GM23248 (cell line): ENCODE measurements around the gene FMN2. TPM values are rescaled to one million over a fixed set of nuclear protein-coding genes. Genes with fewer than 3 reads are reported as not detected.

Source experiments
- DNase-seq: peaks from one replicate; pipeline ENCODE4 v3.0.0-alpha.2; 2015
- H2AFZ ChIP-seq: fragments of 200-600 bp; sonication (generic); 2 replicates; pipeline ENCODE4 v1.6.1; 2016; ENCODE audit warnings: antibody characterized with exemption
- H3F3A ChIP-seq: fragments of 200-600 bp; sonication (generic); 2 replicates; pipeline ENCODE4 v1.6.1; 2016; ENCODE audit warnings: mild to moderate bottlenecking, antibody characterized with exemption, mixed run types; ENCODE audit not compliant: insufficient read depth
- H3K27ac ChIP-seq: fragments of 200-600 bp; sonication (generic); 2 replicates; pipeline ENCODE4 v1.5.1; 2016; ENCODE audit warnings: mild to moderate bottlenecking
- H3K27me3 ChIP-seq: fragments of 200-600 bp; sonication (generic); replicated peaks from 2 replicates; pipeline ENCODE4 v1.6.1; 2016; ENCODE audit warnings: mild to moderate bottlenecking; ENCODE audit not compliant: insufficient read depth
- H3K36me3 ChIP-seq: fragments of 200-600 bp; sonication (generic); 2 replicates; pipeline ENCODE4 v1.6.1; 2016; ENCODE audit warnings: low read depth, mild to moderate bottlenecking
- H3K4me1 ChIP-seq: fragments of 200-600 bp; sonication (generic); 2 replicates; pipeline ENCODE4 v1.6.1; 2016; ENCODE audit warnings: mild to moderate bottlenecking; ENCODE audit not compliant: insufficient read depth
- H3K4me2 ChIP-seq: fragments of 200-600 bp; sonication (generic); one replicate; pipeline ENCODE4 v1.6.1; 2016; ENCODE audit warnings: mild to moderate bottlenecking; ENCODE audit not compliant: unreplicated experiment
- H3K4me3 ChIP-seq: fragments of 200-600 bp; sonication (generic); 2 replicates; pipeline ENCODE4 v1.5.1; 2016; ENCODE audit warnings: mild to moderate bottlenecking
- H3K79me2 ChIP-seq: fragments of 200-600 bp; sonication (generic); 2 replicates; pipeline ENCODE4 v1.6.1; 2016; ENCODE audit warnings: mild to moderate bottlenecking; ENCODE audit not compliant: insufficient read depth
- H3K9ac ChIP-seq: fragments of 200-600 bp; sonication (generic); 2 replicates; pipeline ENCODE4 v1.6.1; 2016; ENCODE audit warnings: mild to moderate bottlenecking
- H3K9me2 ChIP-seq: fragments of 200-600 bp; sonication (generic); 2 replicates; pipeline ENCODE4 v1.6.1; 2016; ENCODE audit warnings: mixed run types, mild to moderate bottlenecking, moderate library complexity; ENCODE audit not compliant: insufficient read depth
- H3K9me3 ChIP-seq: fragments of 200-600 bp; sonication (generic); one replicate; pipeline ENCODE4 v1.6.1; 2017; ENCODE audit warnings: low read depth
- H4K20me1 ChIP-seq: fragments of 200-600 bp; sonication (generic); 2 replicates; pipeline ENCODE4 v1.6.0; 2016; ENCODE audit not compliant: insufficient read depth
- EZH2 ChIP-seq: fragments of 200-600 bp; sonication (generic); IDR thresholded peaks from 2 replicates; pipeline ENCODE4 v1.6.1; 2018; ENCODE audit warnings: antibody characterized with exemption, mild to moderate bottlenecking; ENCODE audit not compliant: insufficient read depth, poor library complexity, severe bottlenecking
- EZH2phosphoT487 ChIP-seq: fragments of 200-600 bp; sonication (generic); IDR thresholded peaks from 2 replicates; pipeline ENCODE4 v1.6.1; 2018; ENCODE audit warnings: antibody characterized with exemption, moderate library complexity, mild to moderate bottlenecking, low read depth; ENCODE audit not compliant: insufficient read depth
- WGBS, 2 experiments: methylation state at CpG; one replicate each; pipeline ENCODE4 v1.1.6; 2015 to 2017; ENCODE audit warnings: low lambda C conversion rate in 2 of 2, low coverage in 1 of 2; ENCODE audit errors: missing lambda C conversion rate in 2 of 2; 5-methylcytosine and 5-hydroxymethylcytosine counted together
- in situ Hi-C: fragments of 300-500 bp; cut with MboI; formaldehyde crosslinking; loops from 2 replicates; pipeline ENCODE4 v1.15.0; 2020
- polyA plus RNA-seq: library from polyadenylated mRNA; unstranded; fragments of >200 nt; fragmentation: Nextera tagmentation; extraction: Ambion mirVana; gene quantifications from 2 replicates; pipeline ENCODE4 v1.2.1, GENCODE V29; 2016
- total RNA-seq: library from RNA; depleted of rRNA; stranded (reverse); fragments of >200 nt; shearing (Covaris generic); gene quantifications from 2 replicates; pipeline ENCODE4 v1.2.3, GENCODE V29; 2014

Gene FMN2
- total and polyA plus RNA-seq, 2 experiments from 2014 or later = 78.2 to 114 TPM

GRCh38 chr1:240424740-240425464 is 333.2 kb downstream of the FMN2 start:
- in situ Hi-C loops = no loop called here
- H3K27ac ChIP-seq = no peak overlapping the region
- no peak for DNase-seq

GRCh38 chr1:240426051-240426450 is 334.4 kb downstream of the FMN2 start:
- Histone ChIP-seq H3K27ac (no peak overlapping the region), H3K79me2 (peaks cover 34% of the 10 kb centered on the region), H2AFZ (no peak overlapping the region), H3K36me3 (peaks cover 14% of the 10 kb centered on the region), H4K20me1 (no peaks in the 10 kb centered on the region), H3K4me3 (no peak overlapping the region), H3K4me1 (0 out of 2 replicates have a peak, but pooled peaks cover 5% of the 10 kb centered on the region), H3K27me3 (no peaks in the 10 kb centered on the region), H3K9me3 (no peaks in the 10 kb centered on the region), H3K4me2 (no peak overlapping the region), H3F3A (peaks cover 23% of the 10 kb centered on the region), H3K9me2 (0 out of 2 replicates have a peak, but pooled peaks cover 4% of the 10 kb centered on the region), H3K9ac (no peak overlapping the region)
- in situ Hi-C loops = no loop called here
- DNase-seq = no peak
- TF ChIP-seq EZH2phosphoT487 (no peak), EZH2 (no peak)
- 27 to 29% methylated on average over 2 of the region's 2 CpGs for WGBS, 2 experiments

More at GRCh38 chr1:240424740-240425464, 333.2 kb downstream of the FMN2 start:
- Histone ChIP-seq H3K9me3 (no peaks in the 10 kb centered on the region), H3K9me2 (0 out of 2 replicates have a peak, but pooled peaks cover 4% of the 10 kb centered on the region), H3K36me3 (peaks cover 14% of the 10 kb centered on the region), H3K4me2 (no peak overlapping the region), H4K20me1 (no peaks in the 10 kb centered on the region), H3K9ac (no peak overlapping the region), H3K79me2 (peaks cover 43% of the 10 kb centered on the region), H3F3A (peaks cover 23% of the 10 kb centered on the region), H3K4me3 (no peak overlapping the region), H2AFZ (no peak overlapping the region), H3K4me1 (0 out of 2 replicates have a peak, but pooled peaks cover 5% of the 10 kb centered on the region), H3K27me3 (no peaks in the 10 kb centered on the region)
- 74 to 83% methylated on average over 6 to 7 of the region's 7 CpGs for WGBS, 2 experiments
- no peak for TF ChIP-seq EZH2phosphoT487
- no peak for TF ChIP-seq EZH2

GRCh38 chr1:240435996-240436566 is 344.4 kb downstream of the FMN2 start:
- Histone ChIP-seq H3K27me3 (no peaks in the 10 kb centered on the region), H3K9ac (no peak overlapping the region), H3K27ac (no peak overlapping the region), H3F3A (peaks cover 16% of the 10 kb centered on the region; the same call in 1 of the 2 replicates), H3K4me1 (no peaks in the 10 kb centered on the region), H3K79me2 (peaks cover 39% of the 10 kb centered on the region), H2AFZ (no peak overlapping the region), H3K9me3 (no peaks in the 10 kb centered on the region), H3K9me2 (no peaks in the 10 kb centered on the region), H3K4me3 (no peak overlapping the region), H3K36me3 (peaks cover 25% of the 10 kb centered on the region), H3K4me2 (no peak overlapping the region), H4K20me1 (no peaks in the 10 kb centered on the region)
- no peak for DNase-seq
- 94 to 95% methylated on average over 9 of the region's 9 CpGs for WGBS, 2 experiments
- in situ Hi-C loops = no loop called here
- TF ChIP-seq EZH2phosphoT487 (no peak), EZH2 (no peak)

- DNase-seq = no peak
- Histone ChIP-seq H3K9me3 (no peaks in the 10 kb centered on the region), H3F3A (peaks cover 12% of the 10 kb centered on the region; the same call in 1 of the 2 replicates), H3K9ac (no peak overlapping the region), H3K27ac (no peak overlapping the region), H2AFZ (no peak overlapping the region), H3K4me2 (no peak overlapping the region), H3K79me2 (peaks cover 12% of the 10 kb centered on the region), H3K36me3 (peaks cover 49% of the 10 kb centered on the region), H3K4me1 (no peaks in the 10 kb centered on the region), H3K4me3 (no peak overlapping the region), H3K27me3 (no peaks in the 10 kb centered on the region), H3K9me2 (no peaks in the 10 kb centered on the region), H4K20me1 (no peaks in the 10 kb centered on the region)
- TF ChIP-seq EZH2phosphoT487 (no peak), EZH2 (no peak)
- WGBS, 2 experiments = 100% methylated on average over 1 of the region's 1 CpG
- in situ Hi-C loops = no loop called here
Measured at GRCh38 chr1:240441669-240442068, 350.0 kb downstream of the FMN2 start.
